Measurements from ENCODE around the gene CTNNBL1. TPM values are rescaled to one million over a fixed set of nuclear protein-coding genes. Genes with fewer than 3 reads are reported as not detected.

The CTNNBL1 gene
- total RNA-seq, 1 experiment from 2014 or later: 71.2 TPM

GRCh38 chr20:37647946-37648345 is 45.9 kb upstream of the CTNNBL1 start:
- DNase-seq (ENCODE audit: low read depth, low spot score) (no peak), ATAC-seq (no peak)
- POLR2A ChIA-PET: no interaction called here
- TF ChIP-seq REST (IDR thresholded peaks at IDR 0.05; ENCODE audit: insufficient read depth in 1 of 2, low read depth in 2 of 2, low read length in 1 of 2) (no peak), CTCF (IDR thresholded peaks at IDR 0.05) (no peak), SIN3A (IDR thresholded peaks at IDR 0.05; ENCODE audit: borderline replicate concordance, insufficient read depth, low read depth, low read length) (no peak), TCF7L2 (IDR thresholded peaks at IDR 0.05; ENCODE audit: low read depth, low read length) (no peak), POLR2AphosphoS5 (IDR thresholded peaks at IDR 0.05; ENCODE audit: low read depth, low read length) (no peak)
- Histone ChIP-seq H3K4me3 (ENCODE audit: low read depth in 2 of 2, low read length in 2 of 2) (no peak overlapping the region), H3K36me3 (ENCODE audit: control insufficient read depth, insufficient read depth, low read length) (no peaks in the 10 kb centered on the region), H3K27me3 (ENCODE audit: control insufficient read depth, insufficient read depth, low read length) (peaks cover 7% of the 10 kb centered on the region; the same call in 1 of the 2 replicates), H3K27ac (ENCODE audit: low read length) (no peak overlapping the region), H3K4me1 (ENCODE audit: control insufficient read depth, insufficient read depth, low read length) (no peaks in the 10 kb centered on the region), H3K9me3 (ENCODE audit: control insufficient read depth, insufficient read depth, low read depth, low read length) (no peaks in the 10 kb centered on the region)
- in situ Hi-C loops (cut with HindIII; ENCODE audit: low pct_unique_long_range_greater_than_20kb, low sequenced_read_pairs) (no loop called here), intact Hi-C loops (cut with micrococcal nuclease; ENCODE audit: unreplicated experiment) (no loop called here)
- CTCF ChIA-PET: no interaction called here
- BruUV-seq (replicated peaks): no TSS peak

DNA sequence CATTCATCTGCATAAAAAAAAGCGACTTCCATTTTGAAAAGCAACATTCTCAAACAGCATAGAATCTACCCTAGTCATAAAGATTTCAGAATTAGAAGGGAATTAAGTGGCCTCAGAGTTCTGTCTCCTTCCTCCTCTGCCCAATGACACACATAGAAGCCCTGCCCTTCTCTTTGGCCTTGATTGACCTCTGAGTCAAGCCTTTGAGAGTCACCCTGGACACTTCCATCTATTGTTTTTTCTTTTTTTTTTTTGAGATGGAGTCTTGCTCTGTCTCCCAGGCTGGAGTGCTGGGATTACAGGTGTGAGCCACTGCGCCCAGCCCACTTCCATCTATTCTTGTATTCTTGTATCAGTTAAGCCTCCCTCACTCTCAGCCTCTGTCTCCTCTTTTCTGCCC is 44.8 kb upstream of the CTNNBL1 start:
- POLR2A ChIA-PET: interaction anchor here (0.6 kb wide), 1 partner anchor 360 kb away, joined by 4 read pairs; the partner anchor contains the start of gene MANBAL
- no peak for DNase-seq (ENCODE audit: low read depth, low spot score)

GRCh38 chr20:37649676-37650370 is 44.0 kb upstream of the CTNNBL1 start:
- Histone ChIP-seq H3K36me3 (ENCODE audit: control insufficient read depth, insufficient read depth, low read length) (no peaks in the 10 kb centered on the region), H3K9me3 (ENCODE audit: control insufficient read depth, insufficient read depth, low read depth, low read length) (no peaks in the 10 kb centered on the region), H3K27me3 (ENCODE audit: control insufficient read depth, insufficient read depth, low read length) (peaks cover 4% of the 10 kb centered on the region; the same call in 1 of the 2 replicates), H3K4me1 (ENCODE audit: control insufficient read depth, insufficient read depth, low read length) (no peaks in the 10 kb centered on the region), H3K27ac (ENCODE audit: low read length) (no peak overlapping the region), H3K4me3 (ENCODE audit: low read depth in 2 of 2, low read length in 2 of 2) (no peak overlapping the region)
- ATAC-seq: no peak
- TF ChIP-seq POLR2AphosphoS5 (IDR thresholded peaks at IDR 0.05; ENCODE audit: low read depth, low read length) (no peak), REST (IDR thresholded peaks at IDR 0.05; ENCODE audit: insufficient read depth in 1 of 2, low read depth in 2 of 2, low read length in 1 of 2) (no peak), TCF7L2 (IDR thresholded peaks at IDR 0.05; ENCODE audit: low read depth, low read length) (no peak), CTCF (IDR thresholded peaks at IDR 0.05) (no peak), SIN3A (IDR thresholded peaks at IDR 0.05; ENCODE audit: borderline replicate concordance, insufficient read depth, low read depth, low read length) (no peak)
- POLR2A ChIA-PET: no interaction called here
- no TSS peak for BruUV-seq (replicated peaks)
- intact Hi-C loops (cut with micrococcal nuclease; ENCODE audit: unreplicated experiment) (no loop called here), in situ Hi-C loops (cut with HindIII; ENCODE audit: low pct_unique_long_range_greater_than_20kb, low sequenced_read_pairs) (no loop called here)
- CTCF ChIA-PET: no interaction called here
- no peak for DNase-seq (ENCODE audit: low read depth, low spot score)

More for the DNA sequence above, 44.8 kb upstream of the CTNNBL1 start:
- H3K4me1 ChIP-seq (ENCODE audit: control insufficient read depth, insufficient read depth, low read length): no peaks in the 10 kb centered on the region
- no peak overlapping the region for H3K27ac ChIP-seq (ENCODE audit: low read length)
- H3K9me3 ChIP-seq (ENCODE audit: control insufficient read depth, insufficient read depth, low read depth, low read length): no peaks in the 10 kb centered on the region
- no TSS peak for BruUV-seq (replicated peaks)
- H3K4me3 ChIP-seq (ENCODE audit: low read depth in 2 of 2, low read length in 2 of 2): no peak overlapping the region
- TF ChIP-seq TCF7L2 (IDR thresholded peaks at IDR 0.05; ENCODE audit: low read depth, low read length) (no peak), POLR2AphosphoS5 (IDR thresholded peaks at IDR 0.05; ENCODE audit: low read depth, low read length) (no peak)
- in situ Hi-C loops (cut with HindIII; ENCODE audit: low pct_unique_long_range_greater_than_20kb, low sequenced_read_pairs): no loop called here
- H3K27me3 ChIP-seq (ENCODE audit: control insufficient read depth, insufficient read depth, low read length): peaks cover 7% of the 10 kb centered on the region; the same call in 1 of the 2 replicates
- H3K36me3 ChIP-seq (ENCODE audit: control insufficient read depth, insufficient read depth, low read length): no peaks in the 10 kb centered on the region
- CTCF ChIA-PET: no interaction called here
- intact Hi-C loops (cut with micrococcal nuclease; ENCODE audit: unreplicated experiment): no loop called here
- ATAC-seq: no peak

All from Panc1 (cell line).